Effector memory CD8-positive, alpha-beta T cell (primary cell): Measurements from ENCODE around the gene PTGR3.

Experiments
- ATAC-seq: fragments of 150-1000 bp; cut with Tn5 transposase; replicated peaks from 2 replicates; pipeline ENCODE4 v1.10.0; 2021; ENCODE audit warnings: mild to moderate bottlenecking, moderate library complexity
- DNase-seq, 3 experiments: peaks; one replicate each; pipeline ENCODE4 v3.0.0; 2021
- H3K27ac Mint-ChIP-seq, 2 donors: one replicate each; pipeline ENCODE4 v1.8.0; 2022; ENCODE audit warnings: mild to moderate bottlenecking in 2 of 2, mixed read lengths in 2 of 2, moderate library complexity in 2 of 2
- H3K27me3 Mint-ChIP-seq, 2 donors: one replicate each; pipeline ENCODE4 v1.8.0; 2022; ENCODE audit warnings: mixed read lengths in 2 of 2
- H3K36me3 Mint-ChIP-seq: one replicate; pipeline ENCODE4 v1.8.0; 2022; ENCODE audit warnings: mild to moderate bottlenecking, moderate library complexity, mixed read lengths; ENCODE audit not compliant: insufficient read depth
- H3K4me1 Mint-ChIP-seq, 2 donors: one replicate each; pipeline ENCODE4 v1.8.0; 2022; ENCODE audit warnings: low read depth in 2 of 2, mixed read lengths in 2 of 2
- H3K4me3 Mint-ChIP-seq, 2 donors: one replicate each; pipeline ENCODE4 v1.8.0; 2022; ENCODE audit warnings: mild to moderate bottlenecking in 2 of 2, mixed read lengths in 2 of 2, moderate library complexity in 2 of 2
- H3K9me3 Mint-ChIP-seq, 2 donors: one replicate each; pipeline ENCODE4 v1.8.0; 2022; ENCODE audit warnings: mixed read lengths in 2 of 2
- total RNA-seq, 9 experiments: gene quantifications; one replicate each; lab custom pipeline; 2026; lab: John Stamatoyannopoulos, UW

Gene PTGR3
- 22.4 to 79.7 (median 39.0) reads per million in 9 experiments for total RNA-seq

GRCh38 chr18:75209129-75209950 is at the start of gene PTGR3:
Gene PTGR3 (minus strand): TSS chr18:75209139. CDS start chr18:75209058, 81 bp downstream.
- H3K27ac Mint-ChIP-seq: peak within 1 kb of the TSS; percentile 98 to 99
- ATAC-seq (peak; percentile 60), DNase-seq (peak; percentile 72 to 74 (median 73))
- H3K27me3 Mint-ChIP-seq: no peaks in the 10 kb centered on the region
- peak within 1 kb of the TSS; percentile 100 for H3K4me3 Mint-ChIP-seq
- H3K4me1 Mint-ChIP-seq: peaks cover 47 to 68% of the 10 kb centered on the region in 2 donors
- no peaks in the 10 kb centered on the region for H3K9me3 Mint-ChIP-seq
- peaks cover 35% of the 10 kb centered on the region for H3K36me3 Mint-ChIP-seq

- peaks cover 4% of the 10 kb centered on the region for H3K36me3 Mint-ChIP-seq
- peaks cover 33 to 66% of the 10 kb centered on the region in 2 donors for H3K4me1 Mint-ChIP-seq
- H3K9me3 Mint-ChIP-seq: no peaks in the 10 kb centered on the region
- no peak for DNase-seq
- no peak overlapping the region for H3K27ac Mint-ChIP-seq
- H3K4me3 Mint-ChIP-seq: no peak overlapping the region
- no peaks in the 10 kb centered on the region for H3K27me3 Mint-ChIP-seq
- no peak for ATAC-seq
Observed at GRCh38 chr18:75257605-75258004, 48.7 kb upstream of the PTGR3 start.

- ATAC-seq: no peak
- Mint-ChIP-seq H3K9me3 (no peaks in the 10 kb centered on the region), H3K27me3 (no peaks in the 10 kb centered on the region), H3K4me3 (no peak overlapping the region), H3K36me3 (peaks cover 4% of the 10 kb centered on the region), H3K4me1 (peaks cover 30 to 64% of the 10 kb centered on the region in 2 donors), H3K27ac (no peak overlapping the region)
- DNase-seq: no peak
Observed at GRCh38 chr18:75256376-75256775, 47.4 kb upstream of the PTGR3 start.

- Mint-ChIP-seq H3K4me3 (no peak overlapping the region), H3K27me3 (no peaks in the 10 kb centered on the region), H3K9me3 (no peaks in the 10 kb centered on the region), H3K36me3 (peaks cover 5% of the 10 kb centered on the region), H3K27ac (no peak overlapping the region), H3K4me1 (peaks cover 21 to 58% of the 10 kb centered on the region in 2 donors)
- DNase-seq: no peak
- peak; percentile 66 for ATAC-seq
Observed at GRCh38 chr18:75255094-75255493, 46.2 kb upstream of the PTGR3 start.

GRCh38 chr18:75253784-75254183 is 44.8 kb upstream of the PTGR3 start:
- Mint-ChIP-seq H3K4me3 (no peak overlapping the region), H3K27ac (peak overlapping the region in 1 of 2 donors; percentile 78), H3K27me3 (no peaks in the 10 kb centered on the region), H3K36me3 (peaks cover 7% of the 10 kb centered on the region), H3K4me1 (peaks cover 27 to 55% of the 10 kb centered on the region in 2 donors), H3K9me3 (peaks cover 0 to 3% of the 10 kb centered on the region in 2 donors)
- DNase-seq: no peak
- ATAC-seq: no peak

GRCh38 chr18:75253043-75253442 is 44.1 kb upstream of the PTGR3 start:
- ATAC-seq (no peak), DNase-seq (no peak)
- Mint-ChIP-seq H3K4me1 (peaks cover 31 to 60% of the 10 kb centered on the region in 2 donors), H3K27me3 (no peaks in the 10 kb centered on the region), H3K27ac (peak overlapping the region; percentile 46 to 78), H3K36me3 (peaks cover 5% of the 10 kb centered on the region), H3K4me3 (no peak overlapping the region), H3K9me3 (peaks cover 0 to 3% of the 10 kb centered on the region in 2 donors)

GRCh38 chr18:75252136-75252535 is 43.2 kb upstream of the PTGR3 start:
- Mint-ChIP-seq H3K4me3 (no peak overlapping the region), H3K27me3 (no peaks in the 10 kb centered on the region), H3K4me1 (peaks cover 34 to 64% of the 10 kb centered on the region in 2 donors), H3K9me3 (peaks cover 0 to 3% of the 10 kb centered on the region in 2 donors), H3K36me3 (peaks cover 4% of the 10 kb centered on the region), H3K27ac (peak overlapping the region in 1 of 2 donors; percentile 83)
- DNase-seq (no peak), ATAC-seq (no peak)

GRCh38 chr18:75251466-75251865 is 42.5 kb upstream of the PTGR3 start:
- Mint-ChIP-seq H3K9me3 (peaks cover 0 to 3% of the 10 kb centered on the region in 2 donors), H3K36me3 (peaks cover 4% of the 10 kb centered on the region), H3K27ac (peak overlapping the region in 1 of 2 donors; percentile 83), H3K4me3 (no peak overlapping the region), H3K4me1 (peaks cover 41 to 70% of the 10 kb centered on the region in 2 donors), H3K27me3 (no peaks in the 10 kb centered on the region)
- ATAC-seq (no peak), DNase-seq (no peak)

- H3K27ac Mint-ChIP-seq: peak overlapping the region in 1 of 2 donors; percentile 82
- H3K36me3 Mint-ChIP-seq: peaks cover 4% of the 10 kb centered on the region
- no peak overlapping the region for H3K4me3 Mint-ChIP-seq
- DNase-seq: no peak
- H3K4me1 Mint-ChIP-seq: peaks cover 50 to 73% of the 10 kb centered on the region in 2 donors
- no peak for ATAC-seq
- H3K27me3 Mint-ChIP-seq: no peaks in the 10 kb centered on the region
- peaks cover 0 to 3% of the 10 kb centered on the region in 2 donors for H3K9me3 Mint-ChIP-seq
Observed at GRCh38 chr18:75250471-75250821, 41.5 kb upstream of the PTGR3 start.

GRCh38 chr18:75249672-75250470 is 40.9 kb upstream of the PTGR3 start:
- ATAC-seq (peak; percentile 20), DNase-seq (no peak)
- peak overlapping the region; percentile 82 to 93 for H3K27ac Mint-ChIP-seq
- peaks cover 0 to 3% of the 10 kb centered on the region in 2 donors for H3K9me3 Mint-ChIP-seq
- H3K4me1 Mint-ChIP-seq: peaks cover 47 to 73% of the 10 kb centered on the region in 2 donors
- H3K36me3 Mint-ChIP-seq: peaks cover 4% of the 10 kb centered on the region
- no peaks in the 10 kb centered on the region for H3K27me3 Mint-ChIP-seq
- peak overlapping the region in 1 of 2 donors; percentile 54 for H3K4me3 Mint-ChIP-seq

GRCh38 chr18:75249175-75249518 is 40.2 kb upstream of the PTGR3 start:
- Mint-ChIP-seq H3K4me3 (no peak overlapping the region), H3K27me3 (no peaks in the 10 kb centered on the region), H3K36me3 (peaks cover 7% of the 10 kb centered on the region), H3K27ac (no peak overlapping the region), H3K9me3 (peaks cover 0 to 3% of the 10 kb centered on the region in 2 donors), H3K4me1 (peaks cover 50 to 75% of the 10 kb centered on the region in 2 donors)
- ATAC-seq (no peak), DNase-seq (no peak)

- Mint-ChIP-seq H3K27ac (peak overlapping the region; percentile 26 to 95), H3K36me3 (peaks cover 7% of the 10 kb centered on the region), H3K4me3 (peak overlapping the region; percentile 83 to 89), H3K4me1 (peaks cover 50 to 72% of the 10 kb centered on the region in 2 donors), H3K27me3 (no peaks in the 10 kb centered on the region), H3K9me3 (peaks cover 0 to 3% of the 10 kb centered on the region in 2 donors)
- ATAC-seq: no peak
- DNase-seq: no peak
Observed at GRCh38 chr18:75248426-75249174, 39.7 kb upstream of the PTGR3 start.
